PC-9 (cell line): ENCODE data around the gene RNF41. TPM values are rescaled to one million over a fixed set of nuclear protein-coding genes. Genes with fewer than 3 reads are reported as not detected.
"Not testable (repeated sequence)": the region's sequence is repeated elsewhere in the genome, so short reads cannot be mapped to it uniquely, and the experiment has no call there.

ENCODE experiments used
- BruUV-seq: library from RNA; stranded (reverse); fragments of 400-500 nt; replicated peaks from 2 replicates; lab custom pipeline; 2021; lab: Mats Ljungman, UMichigan
- CTCF ChIA-PET: fragments of 300-600 bp; sonication (Branson Sonifier 250); formaldehyde crosslinking; loops from one replicate; lab custom pipeline; 2022; ENCODE audit warnings: antibody characterized with exemption; lab: Charles Lee
- POLR2A ChIA-PET: fragments of 300-600 bp; sonication (Branson Sonifier 250); formaldehyde crosslinking; loops from one replicate; lab custom pipeline; 2022; ENCODE audit warnings: antibody characterized with exemption; ENCODE audit not compliant: unreplicated experiment; lab: Charles Lee
- DNase-seq, 2 experiments: peaks; one replicate each; pipeline versions ENCODE4 v3.0.0 to v3.0.0-alpha.2; 2015 to 2022; ENCODE audit warnings: mixed read lengths in 1 of 2
- H2AFZ ChIP-seq: fragments of 200-600 bp; sonication (generic); 2 replicates; pipeline ENCODE4 v1.8.1; 2017; ENCODE audit warnings: antibody characterized with exemption
- H3F3A ChIP-seq: fragments of 200-600 bp; sonication (generic); 2 replicates; pipeline ENCODE4 v1.8.1; 2017; ENCODE audit warnings: antibody characterized with exemption, mild to moderate bottlenecking, low read depth; ENCODE audit not compliant: insufficient read depth
- H3K27ac ChIP-seq: fragments of 200-600 bp; sonication (generic); 2 replicates; pipeline ENCODE4 v1.6.1; 2016; ENCODE audit warnings: mixed run types
- H3K27me3 ChIP-seq: fragments of 200-600 bp; sonication (generic); 2 replicates; pipeline ENCODE4 v1.6.1; 2016; ENCODE audit warnings: low read depth, mixed run types; ENCODE audit not compliant: insufficient read depth
- H3K36me3 ChIP-seq: fragments of 200-600 bp; sonication (generic); 2 replicates; pipeline ENCODE4 v1.6.1; 2016; ENCODE audit warnings: low read depth, mixed run types
- H3K4me1 ChIP-seq: fragments of 200-600 bp; sonication (generic); replicated peaks from 2 replicates; pipeline ENCODE4 v1.6.1; 2016; ENCODE audit warnings: mixed run types; ENCODE audit not compliant: insufficient read depth
- H3K4me2 ChIP-seq: fragments of 200-600 bp; sonication (generic); 2 replicates; pipeline ENCODE4 v1.6.1; 2017; ENCODE audit warnings: mixed run types
- H3K4me3 ChIP-seq: fragments of 200-600 bp; sonication (generic); 2 replicates; pipeline ENCODE4 v1.6.1; 2016; ENCODE audit warnings: mixed run types
- H3K79me2 ChIP-seq: fragments of 200-600 bp; sonication (generic); 2 replicates; pipeline ENCODE4 v1.6.1; 2017; ENCODE audit warnings: low read depth, mixed run types
- H3K9me2 ChIP-seq: fragments of 200-600 bp; sonication (generic); 2 replicates; pipeline ENCODE4 v1.8.1; 2017; ENCODE audit warnings: mild to moderate bottlenecking; ENCODE audit not compliant: insufficient read depth
- H3K9me3 ChIP-seq: fragments of 200-600 bp; sonication (generic); 2 replicates; pipeline ENCODE4 v1.8.1; 2016; ENCODE audit warnings: low read depth; ENCODE audit not compliant: insufficient read depth
- H4K20me1 ChIP-seq: fragments of 200-600 bp; sonication (generic); 2 replicates; pipeline ENCODE4 v1.8.1; 2017; ENCODE audit not compliant: insufficient read depth
- CTCF ChIP-seq: fragments of 200-600 bp; sonication (generic); conservative IDR thresholded peaks from 2 replicates; pipeline ENCODE4 v1.6.1; 2017; ENCODE audit warnings: mixed run types, antibody characterized with exemption, mild to moderate bottlenecking, moderate library complexity
- EZH2 ChIP-seq: fragments of 200-600 bp; sonication (generic); IDR thresholded peaks from 2 replicates; pipeline ENCODE4 v1.8.0; 2017; ENCODE audit warnings: antibody characterized with exemption, low read depth
- intact Hi-C: fragments of 100-400 bp; cut with micrococcal nuclease; formaldehyde crosslinking; loops from one replicate; pipeline ENCODE4 v1.10.0; 2022; ENCODE audit not compliant: unreplicated experiment
- total RNA-seq: library from RNA; stranded (reverse); gene quantifications from 2 replicates; pipeline ENCODE4 v1.2.3, GENCODE V29; 2021

The RNF41 gene
- total RNA-seq, 1 experiment from 2014 or later: 33.4 TPM

- intact Hi-C loops: loop anchor here (2.0 to 5.0 kb wide), 3 partner anchors 45 to 149 kb away; partner anchors contain the start of gene ZC3H10
- H3K4me2 ChIP-seq: peak overlapping the region; percentile 90
- H3K27ac ChIP-seq: no peak overlapping the region
These were observed 45.8 kb upstream of the RNF41 start for GRCh38 chr12:56267443-56268071.

GRCh38 chr12:56266693-56267442 lies 45.1 kb upstream of the RNF41 start, which contains the start of gene COQ10A:
COQ10A (plus strand) TSS chr12:56266942; CDS start chr12:56267119, 177 bp downstream.
- DNase-seq: peak; percentile 57 to 85
- Histone ChIP-seq H3K4me1 (peaks cover 15% of the 10 kb centered on the region), H3K36me3 (no peaks in the 10 kb centered on the region; the same call in 1 of the 2 replicates), H3K9me2 (no peaks in the 10 kb centered on the region), H3K27me3 (no peaks in the 10 kb centered on the region), H3K4me3 (peak within 1 kb of the TSS; percentile 75), H3K79me2 (no peaks in the 10 kb centered on the region), H2AFZ (peak within 1 kb of the TSS; percentile 89), H3K9me3 (no peaks in the 10 kb centered on the region), H3K27ac (no peak within 1 kb of the TSS), H3F3A (peaks cover 30% of the 10 kb centered on the region; the same call in 1 of the 2 replicates), H4K20me1 (no peaks in the 10 kb centered on the region), H3K4me2 (peak within 1 kb of the TSS; percentile 90)
- ChIA-PET CTCF (interaction anchor here (0.5 to 0.8 kb wide), 2 partner anchors 25 to 54 kb away, joined by 3 to 5 read pairs; no protein-coding TSS in a partner anchor), POLR2A (interaction anchor here (0.5 to 1.1 kb wide), 6 partner anchors 25 to 150 kb away, joined by 3 to 11 read pairs (median 6); partner anchors contain the start of gene STAT2)
- intact Hi-C loops: loop anchor here (1.0 to 5.0 kb wide), 4 partner anchors 9 to 148 kb away; partner anchors contain the start of genes ANKRD52 and ZC3H10
- TF ChIP-seq EZH2 (no peak), CTCF (peak; percentile 73)
- BruUV-seq: no TSS peak

More at GRCh38 chr12:56267443-56268071, 45.8 kb upstream of the RNF41 start:
- Histone ChIP-seq H3K27me3 (no peaks in the 10 kb centered on the region), H2AFZ (peak overlapping the region; percentile 89; the same call in 1 of the 2 replicates), H3K4me1 (peaks cover 11% of the 10 kb centered on the region), H3F3A (peaks cover 25% of the 10 kb centered on the region; the same call in 1 of the 2 replicates), H3K9me3 (no peaks in the 10 kb centered on the region), H3K36me3 (no peaks in the 10 kb centered on the region; the same call in 1 of the 2 replicates), H3K79me2 (no peaks in the 10 kb centered on the region), H4K20me1 (no peaks in the 10 kb centered on the region), H3K4me3 (peak overlapping the region; percentile 75; the same call in 1 of the 2 replicates), H3K9me2 (no peaks in the 10 kb centered on the region)
- ChIA-PET CTCF (interaction anchor here (0.6 to 0.8 kb wide), 2 partner anchors 9 to 24 kb away, joined by 4 to 5 read pairs; no protein-coding TSS in a partner anchor), POLR2A (interaction anchor here (0.7 to 1.1 kb wide), 3 partner anchors 24 to 93 kb away, joined by 3 to 6 read pairs (median 5); partner anchors contain the start of gene STAT2)
- TF ChIP-seq EZH2: no peak
- DNase-seq: no peak
- BruUV-seq: no TSS peak

GRCh38 chr12:56266068-56266692 lies 44.5 kb upstream of the RNF41 start:
- H3K9me3 ChIP-seq, DNase-seq, H3K36me3 ChIP-seq, H4K20me1 ChIP-seq, H3K27ac ChIP-seq, H3K79me2 ChIP-seq, H3K27me3 ChIP-seq, H3K9me2 ChIP-seq: not testable (repeated sequence)
- peak overlapping the region; percentile 89 for H2AFZ ChIP-seq
- H3K4me2 ChIP-seq: peak overlapping the region; percentile 90
- ChIA-PET POLR2A (interaction anchor here (0.5 to 0.7 kb wide), 3 partner anchors 52 to 151 kb away, joined by 4 to 11 read pairs (median 7); no protein-coding TSS in a partner anchor), CTCF (interaction anchor here (0.5 to 0.6 kb wide), 2 partner anchors 55 to 1331 kb away, joined by 3 to 4 read pairs; no protein-coding TSS in a partner anchor)
- peak overlapping the region; percentile 75 for H3K4me3 ChIP-seq
- H3K4me1 ChIP-seq: peaks cover 22% of the 10 kb centered on the region
- peaks cover 28% of the 10 kb centered on the region; the same call in 1 of the 2 replicates for H3F3A ChIP-seq
- BruUV-seq: TSS peak; percentile 49
- intact Hi-C loops: loop anchor here (1.0 to 5.0 kb wide), 4 partner anchors 8 to 147 kb away; partner anchors contain the start of genes ANKRD52 and ZC3H10

GRCh38 chr12:56262955-56263354 lies 41.2 kb upstream of the RNF41 start:
- H3K9me3 ChIP-seq, H3K79me2 ChIP-seq, H2AFZ ChIP-seq, H3K27ac ChIP-seq, H3K27me3 ChIP-seq, H3K9me2 ChIP-seq, CTCF ChIA-PET, H3K4me2 ChIP-seq, intact Hi-C loops, POLR2A ChIA-PET, H4K20me1 ChIP-seq, H3K4me3 ChIP-seq, DNase-seq, H3K36me3 ChIP-seq, BruUV-seq: not testable (repeated sequence)
- Histone ChIP-seq H3K4me1 (peaks cover 29% of the 10 kb centered on the region), H3F3A (peaks cover 28% of the 10 kb centered on the region; the same call in 1 of the 2 replicates)
